Gastrocnemius medialis (tissue), 4 donors: Measurements from ENCODE around the gene SHOC2. TPM values are rescaled to one million over a fixed set of nuclear protein-coding genes. Genes with fewer than 3 reads are reported as not detected.

Experiments used
- ATAC-seq, 2 donors: fragments of 150-250 bp; one replicate each; pipeline ENCODE4 v1.9.1; 2016
- DNase-seq, 2 donors: peaks; one replicate each; pipeline ENCODE4 v3.0.0-alpha.2; 2019
- H3K27ac ChIP-seq, 4 donors: fragments of 200-600 bp; sonication (generic); 1 replicate in 1 of 4; 2 replicates in 3 of 4; pipeline ENCODE4 v1.5.1; 2016 to 2018; ENCODE audit warnings: mild to moderate bottlenecking in 2 of 4, moderate library complexity in 1 of 4
- H3K27me3 ChIP-seq, 3 donors: fragments of 200-600 bp; sonication (generic) in 2 of 3; 1 replicate in 1 of 3; 2 replicates in 2 of 3; pipeline versions ENCODE4 v1.5.1 to v1.6.0; 2016 to 2019; ENCODE audit warnings: mild to moderate bottlenecking in 1 of 3, moderate library complexity in 1 of 3
- H3K36me3 ChIP-seq, 2 donors: fragments of 200-600 bp; sonication (generic) in 1 of 2; one replicate each; pipeline ENCODE4 v1.5.1; 2017 to 2018
- H3K4me1 ChIP-seq, 2 donors: fragments of 200-600 bp; sonication (generic) in 1 of 2; one replicate each; pipeline ENCODE4 v1.5.1; 2016 to 2017; ENCODE audit warnings: mild to moderate bottlenecking in 2 of 2
- H3K4me3 ChIP-seq, 4 donors: fragments of 200-600 bp; sonication (generic) in 3 of 4; 1 replicate in 1 of 4; 2 replicates in 3 of 4; pipeline ENCODE4 v1.5.1; 2016 to 2019; ENCODE audit warnings: mild to moderate bottlenecking in 2 of 4
- H3K9me3 ChIP-seq, 3 donors: fragments of 200-600 bp; sonication (generic) in 2 of 3; 1 replicate in 1 of 3; 2 replicates in 2 of 3; pipeline ENCODE4 v1.5.1; 2016 to 2019
- CTCF ChIP-seq, 5 experiments: fragments of 450-650 bp in 3 of 5; fragments of 200-600 bp in 2 of 5; sonication (generic) in 2 of 5; IDR thresholded peaks in 4 of 5; conservative IDR thresholded peaks in 1 of 5; 1 replicate in 4 of 5; 2 replicates in 1 of 5; pipeline ENCODE4 v1.5.1; 2016 to 2019; ENCODE audit warnings: antibody characterized with exemption in 5 of 5, mild to moderate bottlenecking in 3 of 5, moderate library complexity in 3 of 5
- POLR2A ChIP-seq, 2 donors: fragments of 450-650 bp; IDR thresholded peaks; one replicate each; pipeline ENCODE4 v1.6.1; 2017; ENCODE audit warnings: antibody characterized with exemption in 2 of 2, mild to moderate bottlenecking in 2 of 2, moderate library complexity in 2 of 2
- in situ Hi-C, 4 donors: fragments of 200-750 bp; cut with MboI; loops; one replicate each; pipeline versions ENCODE4 v1.15.0 to v1.8.0; 2017; ENCODE audit warnings: low sequenced_read_pairs in 4 of 4
- intact Hi-C: fragments of 100-400 bp; cut with DNase I; formaldehyde crosslinking; loops from one replicate; pipeline ENCODE4 v1.15.1; 2023; ENCODE audit warnings: low total_unique reads
- total RNA-seq, 4 donors: library from RNA; depleted of rRNA; stranded (reverse); fragments of >200 nt; gene quantifications; one replicate each; pipeline versions ENCODE4 v1.1.0 to v1.2.3, GENCODE V29; 2016

Gene SHOC2
- total RNA-seq, 4 donors from 2014 or later: 35.3 to 51.5 (median 43.5) TPM

- peaks cover 5 to 8% of the 10 kb centered on the region in 2 donors for H3K4me1 ChIP-seq
- no peak for ATAC-seq
- no peaks in the 10 kb centered on the region for H3K9me3 ChIP-seq
- intact Hi-C loops: no loop called here
- no peaks in the 10 kb centered on the region for H3K36me3 ChIP-seq
- in situ Hi-C loops: no loop called here
- DNase-seq: no peak
- no peak for TF ChIP-seq POLR2A (IDR thresholded peaks at IDR 0.05)
- no peak for TF ChIP-seq CTCF (IDR thresholded peaks at IDR 0.05 in 4 of 5, conservative IDR thresholded peaks at IDR 0.05 in 1 of 5)
- no peaks in the 10 kb centered on the region for H3K27me3 ChIP-seq
- H3K4me3 ChIP-seq: no peak overlapping the region
- no peak overlapping the region for H3K27ac ChIP-seq
These were observed 54.0 kb downstream of the SHOC2 start for GRCh38 chr10:110973400-110973799.

GRCh38 chr10:110976577-110976976, 57.2 kb downstream of the SHOC2 start:
- no peak for ATAC-seq
- Histone ChIP-seq H3K36me3 (no peaks in the 10 kb centered on the region), H3K4me3 (no peak overlapping the region), H3K27ac (no peak overlapping the region), H3K27me3 (no peaks in the 10 kb centered on the region), H3K9me3 (no peaks in the 10 kb centered on the region), H3K4me1 (peaks cover 8 to 11% of the 10 kb centered on the region in 2 donors)
- in situ Hi-C loops: no loop called here
- TF ChIP-seq CTCF (IDR thresholded peaks at IDR 0.05 in 4 of 5, conservative IDR thresholded peaks at IDR 0.05 in 1 of 5): no peak
- no peak for TF ChIP-seq POLR2A (IDR thresholded peaks at IDR 0.05)
- DNase-seq: no peak
- intact Hi-C loops: no loop called here

- Histone ChIP-seq H3K4me1 (peaks cover 8 to 11% of the 10 kb centered on the region in 2 donors), H3K4me3 (no peak overlapping the region), H3K27me3 (no peaks in the 10 kb centered on the region), H3K9me3 (no peaks in the 10 kb centered on the region), H3K27ac (no peak overlapping the region), H3K36me3 (no peaks in the 10 kb centered on the region)
- no peak for TF ChIP-seq POLR2A (IDR thresholded peaks at IDR 0.05)
- no peak for TF ChIP-seq CTCF (IDR thresholded peaks at IDR 0.05 in 4 of 5, conservative IDR thresholded peaks at IDR 0.05 in 1 of 5)
- ATAC-seq: no peak
- DNase-seq: no peak
- in situ Hi-C loops (no loop called here), intact Hi-C loops (no loop called here)
These were observed 58.3 kb downstream of the SHOC2 start for GRCh38 chr10:110977662-110978061.

- no peak for ATAC-seq
- intact Hi-C loops: no loop called here
These were observed 58.8 kb downstream of the SHOC2 start for GRCh38 chr10:110978204-110978603.

More at GRCh38 chr10:110978204-110978603, 58.8 kb downstream of the SHOC2 start:
- Histone ChIP-seq H3K9me3 (no peaks in the 10 kb centered on the region), H3K27ac (no peak overlapping the region), H3K4me1 (peaks cover 8 to 11% of the 10 kb centered on the region in 2 donors), H3K4me3 (no peak overlapping the region), H3K27me3 (no peaks in the 10 kb centered on the region), H3K36me3 (no peaks in the 10 kb centered on the region)
- TF ChIP-seq POLR2A (IDR thresholded peaks at IDR 0.05) (no peak), CTCF (IDR thresholded peaks at IDR 0.05 in 4 of 5, conservative IDR thresholded peaks at IDR 0.05 in 1 of 5) (no peak)
- DNase-seq: no peak
- in situ Hi-C loops: no loop called here
